Embryonic facial prominence (tissue), 1 donor: Measurements from ENCODE around the gene NELL1.

ENCODE experiments used
- DNase-seq: peaks from one replicate; pipeline ENCODE4 v3.0.0-alpha.2; 2016; ENCODE audit errors: extremely low spot score

NELL1 gene

DNA sequence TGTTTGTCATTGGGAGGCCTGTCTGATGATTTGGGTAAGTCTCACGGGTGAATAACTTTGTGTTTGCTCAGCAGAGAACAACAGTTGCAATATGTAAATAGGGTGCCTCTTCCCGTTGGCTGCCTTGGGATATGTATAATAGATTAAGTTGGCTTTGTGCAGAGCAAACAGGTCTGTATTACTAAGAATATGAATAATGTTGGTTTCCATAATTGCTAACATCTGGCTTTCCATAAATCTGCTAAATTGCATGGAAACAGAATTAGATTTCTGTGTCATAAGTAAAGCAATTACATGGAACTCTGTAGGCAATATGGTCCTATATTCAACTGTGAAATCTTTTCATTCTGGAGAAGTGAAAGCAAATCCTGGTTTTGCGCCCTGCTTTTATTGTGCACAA is 887.5 kb downstream of the NELL1 start:
- DNase-seq, result peak; percentile 35

DNA sequence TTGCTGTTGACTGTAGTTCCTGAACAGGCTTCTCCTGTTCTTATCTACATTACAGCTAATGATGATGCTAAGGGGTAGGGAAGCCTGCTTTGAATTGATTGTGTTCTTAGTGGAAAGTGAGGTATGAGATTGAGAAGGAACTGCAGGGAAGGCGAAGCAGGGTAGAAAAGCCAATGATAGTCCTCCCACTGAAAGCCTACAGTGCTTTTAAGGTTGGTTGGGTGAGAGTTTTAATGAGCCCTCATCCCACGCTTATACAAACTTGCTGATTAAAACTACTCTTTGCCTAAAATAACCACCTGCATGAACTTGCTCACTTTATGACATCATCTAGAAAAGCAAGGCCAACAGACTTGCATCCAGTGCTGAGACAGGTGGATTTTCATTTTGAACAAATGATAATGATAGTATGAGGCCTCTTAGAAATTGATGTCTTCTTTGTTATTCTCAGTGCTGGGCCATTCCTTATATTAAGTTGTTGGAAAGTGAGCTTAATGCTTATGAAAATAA is 891.1 kb downstream of the NELL1 start:
- DNase-seq, result no peak

DNA sequence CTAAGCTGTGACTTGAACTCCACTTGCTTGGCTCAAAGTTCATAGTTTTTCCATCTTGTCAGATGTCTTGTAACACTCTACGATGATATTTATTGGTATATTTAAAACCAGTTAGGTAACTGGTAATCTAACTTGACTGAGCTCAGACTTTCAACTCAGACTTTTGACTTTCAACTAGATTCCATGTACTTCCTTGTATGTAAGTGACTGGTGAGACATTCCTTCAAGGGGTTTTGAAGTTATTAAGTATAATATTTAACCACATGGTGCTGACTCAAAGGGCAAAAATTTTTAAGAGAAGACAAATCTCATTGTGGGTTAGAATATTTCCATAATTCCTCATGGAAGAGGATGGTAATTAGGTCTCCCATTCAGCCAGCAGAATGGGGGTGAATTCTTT is 892.2 kb downstream of the NELL1 start:
- DNase-seq, result no peak

DNA sequence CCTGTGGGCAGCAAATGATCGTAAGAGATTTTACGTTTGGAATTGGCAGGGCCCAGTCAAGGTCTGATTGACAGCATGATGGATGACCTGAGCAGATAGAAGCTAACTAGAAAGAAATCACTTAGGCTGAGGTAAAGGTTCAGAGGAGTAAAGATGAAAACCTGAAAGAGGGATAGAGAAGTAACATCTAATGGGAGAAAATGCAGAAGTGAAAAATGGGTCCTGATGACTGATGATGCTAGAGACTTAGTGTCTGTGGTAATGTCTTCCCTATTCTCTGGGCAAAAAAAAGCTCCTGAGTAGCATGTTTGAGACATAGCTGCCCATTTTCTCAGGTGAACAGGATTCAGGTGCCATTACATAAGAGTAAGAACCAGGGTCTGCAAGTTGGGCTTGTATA is 894.7 kb downstream of the NELL1 start:
- no peak for DNase-seq

DNA sequence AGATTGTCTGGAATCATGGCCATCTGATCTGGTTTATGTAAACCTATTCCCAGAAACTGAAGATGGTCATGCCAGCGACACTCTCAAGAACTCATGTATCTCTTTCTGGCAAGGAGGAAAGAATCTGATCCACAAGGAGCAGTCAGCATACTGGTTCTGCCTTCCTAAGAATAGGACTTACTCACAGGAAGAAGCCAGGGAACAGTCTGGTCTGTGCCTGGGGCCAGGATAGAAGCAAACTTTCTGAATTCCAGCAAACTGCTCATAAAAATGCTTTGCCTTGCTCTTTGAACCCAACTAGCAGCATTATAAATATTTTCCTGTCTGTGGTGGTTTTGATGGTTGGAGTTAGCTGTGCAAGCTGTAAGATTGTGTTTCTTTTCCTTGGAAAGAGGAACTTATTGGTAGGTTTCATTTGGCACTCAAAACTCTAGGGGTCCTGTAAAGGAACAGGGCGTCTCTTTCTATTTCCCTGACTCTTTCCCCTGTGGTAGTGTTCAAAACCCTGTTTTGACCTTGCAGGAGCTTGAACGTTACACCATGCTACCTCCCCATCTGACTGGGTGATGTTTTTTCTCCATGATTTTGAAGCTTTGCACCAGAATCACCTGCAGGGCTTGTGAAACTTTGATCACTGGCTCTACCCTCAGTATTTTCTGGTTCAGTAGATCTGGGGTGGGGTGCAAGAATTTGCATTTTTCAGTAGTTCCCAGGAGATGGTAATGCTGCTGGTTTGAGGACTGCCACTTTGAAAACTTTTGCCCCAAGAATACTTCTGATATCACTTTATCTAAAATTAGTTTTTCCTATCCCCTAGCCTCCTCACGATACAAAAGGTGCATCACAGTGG is 895.7 kb downstream of the NELL1 start:
- DNase-seq, result no peak

DNA sequence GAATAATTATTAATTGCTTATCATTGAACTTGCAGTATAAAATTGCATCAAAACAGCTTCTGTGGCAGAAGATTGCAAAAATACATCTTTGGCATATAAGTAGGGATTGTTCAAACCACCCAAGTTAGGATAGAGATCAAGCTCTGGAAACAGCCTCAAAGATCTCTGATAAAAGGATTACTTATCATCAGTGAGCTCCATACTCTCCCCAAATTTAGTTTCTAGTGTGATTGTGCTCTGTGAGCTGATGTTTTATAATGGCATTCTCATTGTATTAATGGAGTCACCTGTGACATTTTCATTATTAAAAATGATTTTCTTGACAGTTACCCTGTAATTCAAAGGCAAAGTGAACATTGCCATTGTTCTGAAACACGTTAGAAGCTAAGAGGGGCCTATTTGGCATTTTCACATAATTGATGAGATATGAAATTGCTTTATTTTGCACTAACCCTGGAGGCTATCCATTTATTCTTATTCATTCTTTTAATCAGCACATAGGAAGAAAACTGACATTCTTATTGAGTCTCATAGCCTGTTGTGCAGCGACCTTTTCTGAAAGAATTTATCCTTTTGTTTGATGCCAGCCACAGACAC is 897.2 kb downstream of the NELL1 start:
- DNase-seq, result no peak

DNA sequence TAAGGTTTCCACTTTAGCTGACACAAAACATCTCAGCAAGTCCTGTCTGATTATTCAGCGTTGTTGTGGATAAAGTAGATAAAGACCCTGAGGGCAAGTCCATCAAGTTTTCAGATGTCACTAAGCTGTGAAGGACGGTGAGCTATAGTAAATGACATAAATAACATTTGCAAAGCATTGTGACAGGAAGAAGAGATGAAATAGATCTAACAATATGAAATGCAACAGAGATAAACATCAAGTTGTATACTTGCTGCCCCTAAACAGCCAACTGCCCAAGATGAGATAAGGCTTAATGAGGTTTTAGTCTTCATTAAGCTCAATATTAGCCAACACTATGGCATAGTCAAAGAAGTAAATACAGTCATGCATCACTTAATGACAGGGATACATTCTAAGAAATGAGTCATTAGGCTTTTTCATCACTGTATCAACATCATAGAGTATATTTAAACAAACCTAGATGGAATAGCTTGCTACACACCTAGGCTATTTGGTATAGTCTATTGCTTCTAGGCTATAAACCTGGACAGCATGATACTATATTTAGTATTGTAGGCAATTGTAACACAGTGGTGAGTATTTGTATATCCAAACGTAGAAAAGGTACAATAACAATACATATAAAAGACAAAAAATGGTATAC is 898.4 kb downstream of the NELL1 start:
- no peak for DNase-seq

DNA sequence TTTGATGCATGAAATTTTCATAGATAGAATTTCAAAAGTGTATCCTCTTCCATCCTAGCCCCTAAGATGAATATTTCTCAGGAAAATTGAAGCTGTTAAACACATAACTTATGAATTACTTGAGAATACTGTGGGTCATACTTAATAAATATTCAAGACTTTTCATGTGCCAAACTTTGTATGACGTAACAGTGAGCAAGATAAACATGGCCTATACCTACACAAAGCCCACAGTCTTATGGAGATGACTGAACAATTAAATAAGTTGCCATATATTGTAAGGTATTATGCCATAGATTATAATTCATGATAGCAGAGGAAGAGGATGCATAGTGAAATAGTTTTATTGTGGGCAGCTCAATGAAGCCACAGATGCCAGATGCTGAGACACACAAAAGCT is 902.8 kb downstream of the NELL1 start:
- no peak for DNase-seq

DNA sequence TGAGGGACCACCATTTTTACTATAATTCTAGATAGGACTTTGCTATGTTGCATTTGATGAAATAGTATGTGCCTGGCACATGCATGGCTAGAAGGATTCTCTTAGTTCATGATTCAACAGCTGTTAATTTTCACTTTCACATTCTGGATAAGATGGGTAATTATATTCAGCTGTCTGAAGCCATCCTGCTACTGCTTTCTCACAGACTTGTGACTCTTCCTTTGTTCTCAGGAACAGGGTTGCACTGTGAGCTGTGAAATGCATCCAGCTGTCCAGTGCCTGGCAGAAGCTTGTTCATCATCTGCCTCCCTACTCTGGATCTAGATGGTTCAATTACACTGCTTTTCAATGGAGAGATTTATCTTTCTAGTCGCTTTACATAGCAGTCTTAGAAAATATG is 913.4 kb downstream of the NELL1 start:
- no peak for DNase-seq

DNA sequence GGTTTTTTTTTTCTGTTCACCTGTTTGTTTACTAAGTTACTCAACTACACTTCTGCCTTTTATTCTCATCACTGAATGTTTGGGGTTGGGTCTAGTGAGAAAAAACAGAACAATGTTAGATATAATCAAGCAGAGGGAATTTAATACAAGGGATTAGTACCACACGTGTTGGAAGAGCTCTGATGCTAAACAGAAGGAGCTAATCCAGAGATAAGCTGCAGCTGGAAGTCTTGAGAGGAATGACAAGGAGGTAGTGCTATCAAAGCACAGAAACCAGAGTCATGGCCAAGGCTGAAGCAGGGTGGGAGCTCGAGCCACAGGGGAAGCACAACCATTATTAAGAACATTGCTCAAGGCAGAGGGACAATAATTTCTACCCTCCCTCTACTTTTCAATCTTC is 919.4 kb downstream of the NELL1 start:
- no peak for DNase-seq

DNA sequence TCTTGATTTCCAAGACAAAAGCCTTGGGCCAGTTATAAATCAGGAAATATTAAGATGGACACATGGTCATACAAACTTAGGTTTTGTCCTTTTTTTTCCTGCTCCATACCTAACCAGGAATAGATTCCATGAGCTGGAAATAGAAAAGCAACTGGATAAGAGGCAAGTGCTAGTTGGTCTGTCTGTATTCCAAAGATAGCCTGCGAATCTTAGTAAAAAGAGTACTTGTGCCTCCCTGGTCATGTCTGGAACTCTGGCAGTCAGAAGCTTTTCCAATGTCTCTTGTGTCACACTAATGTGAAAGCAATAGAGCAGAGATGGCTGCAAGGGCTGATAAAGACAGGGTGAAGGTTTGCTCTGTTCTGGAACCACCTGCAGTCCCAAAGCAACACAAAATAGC is 933.3 kb downstream of the NELL1 start:
- no peak for DNase-seq

DNA sequence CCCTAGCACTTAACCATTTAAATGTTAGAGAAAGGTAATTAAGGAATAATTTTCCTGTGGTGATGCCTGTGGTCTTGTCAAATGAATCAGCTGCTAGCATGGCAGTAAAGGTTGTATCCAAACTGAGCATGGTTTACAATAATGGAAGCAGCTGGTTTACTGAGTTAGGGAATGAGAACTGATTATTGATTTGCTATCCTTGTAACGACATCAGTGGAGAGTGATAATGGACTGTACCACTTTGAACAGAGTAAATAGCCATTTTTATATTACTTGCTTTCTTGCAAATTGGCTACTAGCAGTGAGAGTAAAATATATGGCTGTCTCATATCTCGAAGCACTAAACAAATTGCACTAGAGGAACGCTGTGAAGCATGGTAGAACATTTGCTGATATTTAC is 934.5 kb downstream of the NELL1 start:
- no peak for DNase-seq

DNA sequence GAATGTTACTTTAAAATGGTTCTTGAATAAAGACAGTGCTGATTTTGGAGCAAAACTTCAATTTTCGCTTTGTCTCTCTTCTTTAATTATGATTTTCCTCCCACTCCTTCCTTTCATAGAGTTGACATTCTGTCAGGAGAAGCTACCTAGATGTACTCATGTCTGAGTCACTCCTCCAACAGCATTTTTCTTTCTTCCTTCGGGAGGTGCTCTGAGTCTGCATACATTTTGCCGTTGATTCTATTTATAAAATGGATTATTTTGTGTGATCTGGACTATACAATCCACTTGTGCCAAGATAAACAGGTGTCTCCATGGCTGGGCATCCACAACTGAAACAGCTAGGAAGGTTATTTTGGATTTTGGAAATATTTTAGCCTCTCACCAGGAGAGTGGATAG is 935.2 kb downstream of the NELL1 start:
- DNase-seq, result no peak

DNA sequence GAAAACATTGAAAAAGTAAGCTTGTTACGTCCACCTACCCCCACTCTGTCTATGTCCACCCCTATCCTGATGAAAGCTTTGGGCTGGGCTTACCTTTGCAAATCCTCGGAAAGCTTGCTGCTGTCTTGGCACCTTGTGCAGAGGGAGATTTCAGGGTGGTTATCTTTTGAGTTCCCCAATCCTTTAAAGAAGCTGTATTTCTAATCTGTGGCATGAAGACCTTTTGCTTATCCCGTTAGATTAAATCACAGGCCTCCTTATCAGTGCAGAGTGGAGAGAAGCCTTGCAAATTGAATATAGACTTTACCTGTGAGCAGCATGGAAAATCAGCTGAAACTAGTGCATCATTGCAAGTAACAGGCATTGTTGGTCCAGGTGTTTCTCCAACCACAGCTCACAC is 942.9 kb downstream of the NELL1 start:
- DNase-seq, result no peak

DNA sequence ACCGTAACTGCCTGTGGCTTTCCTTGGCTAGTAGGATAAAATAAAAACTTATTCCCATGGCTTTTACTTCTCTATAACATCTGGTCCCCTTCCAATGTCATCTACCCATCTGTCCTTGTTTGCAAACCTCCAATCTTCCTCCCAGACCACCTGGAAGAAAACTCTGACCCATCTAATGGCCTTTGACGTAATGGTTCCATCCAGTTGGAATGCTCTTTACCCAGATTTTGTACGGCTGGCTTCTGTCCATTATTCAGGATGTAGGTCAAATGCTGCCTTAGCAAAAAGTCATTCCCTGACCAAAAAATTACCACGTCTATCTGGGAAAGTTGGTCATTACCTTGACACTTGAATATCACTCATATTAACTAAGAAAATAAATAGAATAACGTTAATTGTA is 945.6 kb downstream of the NELL1 start:
- DNase-seq, result no peak

DNA sequence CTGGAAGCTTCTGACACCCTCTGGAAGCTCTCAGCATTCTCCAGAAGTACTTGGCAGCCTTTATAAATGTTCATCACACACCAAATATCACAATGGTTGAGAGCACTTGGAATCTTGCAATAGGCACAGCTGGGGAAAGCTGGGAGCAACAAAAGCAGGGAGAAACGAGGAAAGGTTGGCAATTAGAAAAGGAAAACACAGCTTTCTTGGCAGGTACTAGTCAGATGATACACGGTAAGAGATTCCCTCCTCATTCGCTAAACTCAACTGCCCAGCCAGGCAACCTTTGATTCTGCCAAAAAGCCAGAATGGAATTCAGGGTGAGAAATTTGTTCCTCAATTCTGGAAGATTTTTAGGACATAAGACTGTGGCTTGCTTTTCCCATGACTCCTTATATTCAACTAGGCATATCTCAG is 946.6 kb downstream of the NELL1 start:
- no peak for DNase-seq

DNA sequence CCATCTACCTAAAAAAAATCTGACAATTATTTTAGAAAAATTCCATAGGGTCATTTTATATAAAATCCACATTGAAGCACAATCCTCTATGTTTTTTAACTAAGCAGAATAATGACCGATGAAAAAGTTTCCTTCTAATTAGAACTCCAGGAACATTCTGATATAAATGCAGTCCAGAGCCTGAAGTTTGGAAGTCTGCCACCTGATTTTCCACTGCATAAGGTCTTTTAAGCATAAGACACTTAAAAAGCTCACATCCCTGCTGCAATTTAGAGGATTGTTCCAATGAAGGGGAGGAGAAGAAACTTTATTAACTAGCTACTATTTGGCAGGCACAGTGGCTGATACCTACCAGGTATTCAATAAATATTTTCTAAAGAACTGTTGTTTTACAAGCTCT is 953.2 kb downstream of the NELL1 start:
- DNase-seq, result no peak

DNA sequence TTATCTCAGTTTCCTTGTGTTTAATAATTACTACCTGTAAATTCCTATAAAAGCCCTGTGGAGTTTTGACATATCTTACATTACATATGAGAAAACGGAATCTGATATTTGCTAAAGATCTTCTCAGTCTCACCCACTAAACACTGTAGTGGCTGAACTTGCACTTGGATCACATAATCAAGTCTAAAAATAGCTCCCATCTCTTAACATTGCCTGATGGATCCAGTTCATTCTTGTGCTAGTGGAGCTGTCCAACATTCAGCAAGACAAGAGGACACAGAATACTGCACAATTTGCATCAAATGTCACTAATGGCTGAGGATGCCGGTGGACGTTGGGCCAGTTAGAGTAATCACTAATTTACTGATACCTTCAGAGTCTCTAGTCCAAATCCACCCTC is 953.6 kb downstream of the NELL1 start:
- DNase-seq, result no peak
